MM.1S (cell line): Measurements from ENCODE around the gene KCNG4.

Experiments
- DNase-seq: peaks from one replicate; pipeline ENCODE4 v3.0.0-alpha.2; 2015
- H2AFZ ChIP-seq: fragments of 300-600 bp; sonication (generic); 2 replicates; pipeline ENCODE4 v1.6.0; 2016; ENCODE audit warnings: antibody characterized with exemption, low read length
- H3F3A ChIP-seq: fragments of 300-600 bp; sonication (generic); 2 replicates; pipeline ENCODE4 v1.6.1; 2016; ENCODE audit warnings: mild to moderate bottlenecking, antibody characterized with exemption, low read length, moderate library complexity, mixed read lengths; ENCODE audit not compliant: insufficient read depth
- H3K27ac ChIP-seq: fragments of 300-600 bp; sonication (generic); 2 replicates; pipeline ENCODE4 v1.5.1; 2016; ENCODE audit warnings: mild to moderate bottlenecking, low read length
- H3K27me3 ChIP-seq: fragments of 300-600 bp; sonication (generic); replicated peaks from 2 replicates; pipeline ENCODE4 v1.6.0; 2016; ENCODE audit warnings: low read length; ENCODE audit not compliant: insufficient read depth
- H3K36me3 ChIP-seq: fragments of 300-600 bp; sonication (generic); replicated peaks from 2 replicates; pipeline ENCODE4 v1.6.1; 2016; ENCODE audit warnings: mild to moderate bottlenecking, low read length, mixed read lengths; ENCODE audit not compliant: insufficient read depth
- H3K4me1 ChIP-seq: fragments of 300-600 bp; sonication (generic); 2 replicates; pipeline ENCODE4 v1.6.1; 2016; ENCODE audit warnings: low read length, mixed read lengths
- H3K4me2 ChIP-seq: fragments of 300-600 bp; sonication (generic); 2 replicates; pipeline ENCODE4 v1.6.0; 2016; ENCODE audit warnings: low read depth, low read length
- H3K4me3 ChIP-seq: fragments of 300-600 bp; sonication (generic); 2 replicates; pipeline ENCODE4 v1.5.1; 2016; ENCODE audit warnings: low read length, mixed read lengths
- H3K79me2 ChIP-seq: fragments of 300-600 bp; sonication (generic); 2 replicates; pipeline ENCODE4 v1.6.1; 2016; ENCODE audit warnings: mixed run types, low read length, mixed read lengths
- H3K9ac ChIP-seq: fragments of 300-600 bp; sonication (generic); 2 replicates; pipeline ENCODE4 v1.6.1; 2016; ENCODE audit warnings: low read length, mixed read lengths
- H3K9me2 ChIP-seq: fragments of 300-600 bp; sonication (generic); replicated peaks from 2 replicates; pipeline ENCODE4 v1.6.1; 2016; ENCODE audit warnings: mild to moderate bottlenecking, low read length, mixed read lengths; ENCODE audit not compliant: insufficient read depth
- H3K9me3 ChIP-seq: fragments of 300-600 bp; sonication (generic); replicated peaks from 2 replicates; pipeline ENCODE4 v1.6.1; 2016; ENCODE audit warnings: mild to moderate bottlenecking, low read length, mixed read lengths; ENCODE audit not compliant: insufficient read depth
- H4K20me1 ChIP-seq: fragments of 300-600 bp; sonication (generic); 2 replicates; pipeline ENCODE4 v1.6.1; 2016; ENCODE audit warnings: mild to moderate bottlenecking, low read length, moderate library complexity, mixed read lengths; ENCODE audit not compliant: insufficient read depth
- CTCF ChIP-seq: fragments of 300-600 bp; sonication (generic); IDR thresholded peaks from 2 replicates; pipeline ENCODE4 v1.5.1; 2016; ENCODE audit warnings: antibody characterized with exemption, low read length, mixed read lengths
- EZH2 ChIP-seq: fragments of 300-600 bp; sonication (generic); optimal IDR thresholded peaks from 2 replicates; pipeline ENCODE3; 2017; ENCODE audit warnings: low read depth, mild to moderate bottlenecking, antibody characterized with exemption, low read length, mixed read lengths
- EZH2phosphoT487 ChIP-seq: fragments of 300-600 bp; sonication (generic); IDR thresholded peaks from 2 replicates; pipeline ENCODE4 v1.6.1; 2018; ENCODE audit warnings: antibody characterized with exemption, low read length

The KCNG4 gene

GRCh38 chr16:84174396-84174795, 65.4 kb downstream of the KCNG4 start:
- Histone ChIP-seq H3K4me2 (no peak overlapping the region), H3K27ac (no peak overlapping the region), H3K4me3 (no peak overlapping the region), H3K79me2 (no peaks in the 10 kb centered on the region), H4K20me1 (no peaks in the 10 kb centered on the region), H3K9ac (no peak overlapping the region), H2AFZ (no peak overlapping the region), H3F3A (no peaks in the 10 kb centered on the region), H3K9me3 (no peaks in the 10 kb centered on the region), H3K4me1 (peaks cover 12% of the 10 kb centered on the region; the same call in 1 of the 2 replicates), H3K27me3 (no peaks in the 10 kb centered on the region), H3K36me3 (no peaks in the 10 kb centered on the region), H3K9me2 (no peaks in the 10 kb centered on the region)
- TF ChIP-seq CTCF (no peak), EZH2phosphoT487 (no peak), EZH2 (no peak)
- no peak for DNase-seq

- H2AFZ ChIP-seq, result no peak overlapping the region
Observed at GRCh38 chr16:84169765-84170310, 70.0 kb downstream of the KCNG4 start.

More at GRCh38 chr16:84169765-84170310, 70.0 kb downstream of the KCNG4 start:
- TF ChIP-seq EZH2 (no peak), EZH2phosphoT487 (no peak), CTCF (no peak)
- Histone ChIP-seq H3K79me2 (no peaks in the 10 kb centered on the region), H3K27me3 (no peaks in the 10 kb centered on the region), H3K4me2 (no peak overlapping the region), H3K9ac (no peak overlapping the region), H3F3A (no peaks in the 10 kb centered on the region), H3K4me3 (no peak overlapping the region), H3K9me2 (no peaks in the 10 kb centered on the region), H3K36me3 (no peaks in the 10 kb centered on the region), H3K9me3 (no peaks in the 10 kb centered on the region), H4K20me1 (no peaks in the 10 kb centered on the region), H3K27ac (no peak overlapping the region), H3K4me1 (no peaks in the 10 kb centered on the region)
- DNase-seq, result no peak
